SU-DHL-6 (cell line): Measurements from ENCODE around the gene WWOX.

ENCODE experiments used
- CTCF ChIP-seq: fragments of 200-600 bp; sonication (generic); IDR thresholded peaks from one replicate; pipeline ENCODE4 v1.5.1; 2017; ENCODE audit warnings: antibody characterized with exemption, mild to moderate bottlenecking, low read length, moderate library complexity; ENCODE audit not compliant: insufficient read depth, poor library complexity, severe bottlenecking
- EZH2phosphoT487 ChIP-seq: fragments of 200-600 bp; sonication (generic), shearing (Covaris generic); conservative IDR thresholded peaks from 2 replicates; pipeline ENCODE4 v1.6.1; 2018; ENCODE audit warnings: mild to moderate bottlenecking, antibody characterized with exemption, low read length, moderate library complexity, mixed read lengths

- TF ChIP-seq CTCF (no peak), EZH2phosphoT487 (no peak)
Observed at GRCh38 chr16:78780808-78781207, 681.4 kb downstream of the WWOX start.
